GM19328 (cell line): Measurements from ENCODE around the gene KAT2A.
A peak's percentile ranks its signal among the peaks of the same experiment; 100 is the strongest.
"Not testable (repeated sequence)": the region's sequence is repeated elsewhere in the genome, so short reads cannot be mapped to it uniquely, and the experiment has no call there.

Source experiments
- ATAC-seq: cut with Tn5 transposase; IDR thresholded peaks from one replicate; pipeline ENCODE4 v1.9.1; 2021; ENCODE audit warnings: mild to moderate bottlenecking, moderate library complexity; ENCODE audit not compliant: unreplicated experiment

KAT2A gene

GRCh38 chr17:42120770-42121769 is at the start of gene KAT2A:
Gene KAT2A (minus strand): TSS chr17:42121367. CDS start chr17:42121304, 63 bp downstream.
- peak; percentile 72 for ATAC-seq

- ATAC-seq: no peak
Observed at GRCh38 chr17:42169351-42169750, 48.2 kb upstream of the KAT2A start.

- ATAC-seq: no peak
Observed at GRCh38 chr17:42167807-42168206, 46.6 kb upstream of the KAT2A start.

- ATAC-seq: no peak
Observed at GRCh38 chr17:42166196-42166763, 45.1 kb upstream of the KAT2A start.

GRCh38 chr17:42165751-42166150 is 44.6 kb upstream of the KAT2A start:
- ATAC-seq: no peak

- no peak for ATAC-seq
Observed at GRCh38 chr17:42163696-42164407, 42.7 kb upstream of the KAT2A start.

GRCh38 chr17:42163113-42163512 is 41.9 kb upstream of the KAT2A start:
- ATAC-seq: no peak

GRCh38 chr17:42160531-42160910 is 39.4 kb upstream of the KAT2A start:
- ATAC-seq: no peak

GRCh38 chr17:42159796-42160530 is 38.8 kb upstream of the KAT2A start:
- ATAC-seq: no peak

GRCh38 chr17:42155614-42156045 is 34.5 kb upstream of the KAT2A start:
- no peak for ATAC-seq

- no peak for ATAC-seq
Observed at GRCh38 chr17:42153919-42154742, 33.0 kb upstream of the KAT2A start.

GRCh38 chr17:42146911-42147607 is 25.9 kb upstream of the KAT2A start:
- no peak for ATAC-seq

- not testable (repeated sequence) for ATAC-seq
Observed at GRCh38 chr17:42143138-42143537, 22.0 kb upstream of the KAT2A start.

- no peak for ATAC-seq
Observed at GRCh38 chr17:42142371-42142896, 21.3 kb upstream of the KAT2A start.

- no peak for ATAC-seq
Observed at GRCh38 chr17:42141382-42141781, 20.2 kb upstream of the KAT2A start.

- not testable (repeated sequence) for ATAC-seq
Observed at GRCh38 chr17:42140690-42141089, 19.5 kb upstream of the KAT2A start.

GRCh38 chr17:42138749-42139492 is 17.8 kb upstream of the KAT2A start:
- no peak for ATAC-seq

GRCh38 chr17:42136654-42137051 is 15.5 kb upstream of the KAT2A start:
- no peak for ATAC-seq
